Breast epithelium (tissue), 4 donors: Measurements from ENCODE around the gene AMOT. TPM values are rescaled to one million over a fixed set of nuclear protein-coding genes. Genes with fewer than 3 reads are reported as not detected.

Experiments
- DNase-seq, 2 donors: peaks; one replicate each; pipeline ENCODE4 v3.0.0-alpha.2; 2019; ENCODE audit warnings: low spot score in 2 of 2
- H3K27ac ChIP-seq, 2 donors: fragments of 200-600 bp; sonication (generic) in 1 of 2; one replicate each; pipeline ENCODE4 v1.5.1; 2016 to 2019; ENCODE audit warnings: mild to moderate bottlenecking in 1 of 2
- H3K27me3 ChIP-seq, 2 donors: fragments of 200-600 bp; sonication (generic) in 1 of 2; one replicate each; pipeline versions ENCODE4 v1.5.1 to v1.6.0; 2017 to 2019; ENCODE audit warnings: control low read depth in 1 of 2, mild to moderate bottlenecking in 1 of 2
- H3K36me3 ChIP-seq: fragments of 200-600 bp; one replicate; pipeline ENCODE4 v1.5.1; 2019
- H3K4me1 ChIP-seq, 2 donors: fragments of 200-600 bp; sonication (generic); one replicate each; pipeline ENCODE4 v1.5.1; 2016 to 2019; ENCODE audit warnings: control low read depth in 1 of 2
- H3K4me3 ChIP-seq, 3 donors: fragments of 200-600 bp; sonication (generic); 1 replicate in 2 of 3; 2 replicates in 1 of 3; pipeline ENCODE4 v1.5.1; 2016 to 2019; ENCODE audit warnings: mild to moderate bottlenecking in 3 of 3, moderate library complexity in 2 of 3
- H3K9me3 ChIP-seq, 2 donors: fragments of 200-600 bp; sonication (generic) in 1 of 2; one replicate each; pipeline ENCODE4 v1.5.1; 2016 to 2019; ENCODE audit warnings: control low read depth in 1 of 2
- POLR2A ChIP-seq: fragments of 450-650 bp; IDR thresholded peaks from one replicate; pipeline ENCODE4 v1.6.1; 2016; ENCODE audit warnings: antibody characterized with exemption, mild to moderate bottlenecking, moderate library complexity
- POLR2AphosphoS5 ChIP-seq, 3 donors: sonication (generic); formaldehyde crosslinking; IDR thresholded peaks; one replicate each; pipeline ENCODE4 v1.6.1; 2017; ENCODE audit warnings: antibody characterized with exemption in 3 of 3
- intact Hi-C: fragments of 100-400 bp; cut with DNase I; formaldehyde crosslinking; loops from one replicate; pipeline ENCODE4 v1.15.1; 2023; ENCODE audit warnings: low total_unique reads
- total RNA-seq, 3 donors: library from RNA; depleted of rRNA; stranded (reverse); fragments of >200 nt; gene quantifications; one replicate each; pipeline ENCODE4 v1.1.0, GENCODE V29; 2016
- TF ChIP-seq, protein P1 (sequence below), 3 donors: fragments of 450-650 bp; IDR thresholded peaks; one replicate each; pipeline ENCODE4 v1.5.1; 2016 to 2017; ENCODE audit warnings: antibody characterized with exemption in 3 of 3, mild to moderate bottlenecking in 3 of 3, moderate library complexity in 3 of 3

AMOT gene
- total RNA-seq, 3 donors from 2014 or later = 14.1 to 39.2 (median 23.0) TPM

GRCh38 chrX:112822892-112823291 is 17.7 kb downstream of the AMOT start:
- H3K27me3 ChIP-seq = peaks cover 0 to 48% of the 10 kb centered on the region in 2 donors
- no peak for DNase-seq
- H3K4me3 ChIP-seq = no peak overlapping the region
- no peaks in the 10 kb centered on the region for H3K4me1 ChIP-seq
- intact Hi-C loops = no loop called here
- H3K36me3 ChIP-seq = no peaks in the 10 kb centered on the region
- no peaks in the 10 kb centered on the region for H3K9me3 ChIP-seq
- no peak overlapping the region for H3K27ac ChIP-seq
- TF ChIP-seq, protein P1, sequence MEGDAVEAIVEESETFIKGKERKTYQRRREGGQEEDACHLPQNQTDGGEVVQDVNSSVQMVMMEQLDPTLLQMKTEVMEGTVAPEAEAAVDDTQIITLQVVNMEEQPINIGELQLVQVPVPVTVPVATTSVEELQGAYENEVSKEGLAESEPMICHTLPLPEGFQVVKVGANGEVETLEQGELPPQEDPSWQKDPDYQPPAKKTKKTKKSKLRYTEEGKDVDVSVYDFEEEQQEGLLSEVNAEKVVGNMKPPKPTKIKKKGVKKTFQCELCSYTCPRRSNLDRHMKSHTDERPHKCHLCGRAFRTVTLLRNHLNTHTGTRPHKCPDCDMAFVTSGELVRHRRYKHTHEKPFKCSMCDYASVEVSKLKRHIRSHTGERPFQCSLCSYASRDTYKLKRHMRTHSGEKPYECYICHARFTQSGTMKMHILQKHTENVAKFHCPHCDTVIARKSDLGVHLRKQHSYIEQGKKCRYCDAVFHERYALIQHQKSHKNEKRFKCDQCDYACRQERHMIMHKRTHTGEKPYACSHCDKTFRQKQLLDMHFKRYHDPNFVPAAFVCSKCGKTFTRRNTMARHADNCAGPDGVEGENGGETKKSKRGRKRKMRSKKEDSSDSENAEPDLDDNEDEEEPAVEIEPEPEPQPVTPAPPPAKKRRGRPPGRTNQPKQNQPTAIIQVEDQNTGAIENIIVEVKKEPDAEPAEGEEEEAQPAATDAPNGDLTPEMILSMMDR (IDR thresholded peaks at IDR 0.05) = no peak
- TF ChIP-seq POLR2AphosphoS5 (IDR thresholded peaks at IDR 0.05) = no peak
- no peak for TF ChIP-seq POLR2A

GRCh38 chrX:112820364-112821268 is 20.0 kb downstream of the AMOT start:
- peak overlapping the region; percentile 62 to 66 for H3K27ac ChIP-seq
- intact Hi-C loops = no loop called here
- DNase-seq = no peak
- H3K4me1 ChIP-seq = no peaks in the 10 kb centered on the region
- H3K27me3 ChIP-seq = peaks cover 0 to 46% of the 10 kb centered on the region in 2 donors
- H3K36me3 ChIP-seq = no peaks in the 10 kb centered on the region
- TF ChIP-seq POLR2A (no peak), POLR2AphosphoS5 (IDR thresholded peaks at IDR 0.05) (no peak)
- TF ChIP-seq, protein P1 (IDR thresholded peaks at IDR 0.05) = no peak
- H3K9me3 ChIP-seq = no peaks in the 10 kb centered on the region
- H3K4me3 ChIP-seq = no peak overlapping the region

DNA sequence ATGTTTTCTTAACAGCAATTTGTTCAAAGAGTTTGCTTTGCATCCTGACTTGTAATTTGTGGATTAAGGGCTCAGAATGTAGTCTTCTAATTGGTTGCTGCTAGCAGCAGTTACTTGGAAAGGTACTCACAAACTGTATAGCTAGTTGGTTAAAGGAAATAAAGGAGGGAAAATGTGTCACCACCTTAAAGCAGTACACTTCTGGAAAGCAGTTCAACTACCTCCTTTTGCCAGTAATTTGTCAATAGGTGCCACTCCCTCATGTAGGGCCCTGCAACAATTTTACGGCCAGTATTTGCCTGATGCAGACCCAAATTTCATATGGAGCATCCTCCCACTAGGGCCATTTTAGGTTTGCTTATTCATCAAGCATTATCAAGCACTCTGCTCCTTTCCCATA is 20.8 kb downstream of the AMOT start:
- H3K27ac ChIP-seq = peak overlapping the region; percentile 62 to 66
- intact Hi-C loops = no loop called here
- H3K27me3 ChIP-seq = peaks cover 0 to 43% of the 10 kb centered on the region in 2 donors
- H3K4me1 ChIP-seq = no peaks in the 10 kb centered on the region
- H3K9me3 ChIP-seq = no peaks in the 10 kb centered on the region
- TF ChIP-seq, protein P1 (IDR thresholded peaks at IDR 0.05) = no peak
- TF ChIP-seq POLR2AphosphoS5 (IDR thresholded peaks at IDR 0.05) (no peak), POLR2A (no peak)
- H3K36me3 ChIP-seq = no peaks in the 10 kb centered on the region
- no peak for DNase-seq
- no peak overlapping the region for H3K4me3 ChIP-seq

GRCh38 chrX:112819008-112819640 is 21.5 kb downstream of the AMOT start:
- H3K4me3 ChIP-seq = peak overlapping the region in 2 of 3 donors; percentile 34 to 47
- H3K36me3 ChIP-seq = no peaks in the 10 kb centered on the region
- TF ChIP-seq POLR2AphosphoS5 (IDR thresholded peaks at IDR 0.05) (no peak), POLR2A (no peak)
- TF ChIP-seq, protein P1 (IDR thresholded peaks at IDR 0.05) = no peak
- peak overlapping the region; percentile 62 to 76 for H3K27ac ChIP-seq
- no peak for DNase-seq
- intact Hi-C loops = no loop called here
- H3K27me3 ChIP-seq = peaks cover 0 to 40% of the 10 kb centered on the region in 2 donors
- H3K4me1 ChIP-seq = no peaks in the 10 kb centered on the region
- H3K9me3 ChIP-seq = no peaks in the 10 kb centered on the region
